HCT116 (cell line): ENCODE measurements around the gene ARL14. TPM values are rescaled to one million over a fixed set of nuclear protein-coding genes. Genes with fewer than 3 reads are reported as not detected.

ENCODE experiments used
- ATAC-seq: fragments of 200-7000 bp; cut with Tn5 transposase; 2 replicates; pipeline ENCODE4 v1.9.1; 2020; ENCODE audit warnings: mild to moderate bottlenecking, moderate library complexity
- BruUV-seq: library from RNA; stranded (reverse); fragments of 400-500 nt; replicated peaks from 2 replicates; lab custom pipeline; 2021; lab: Mats Ljungman, UMichigan
- CTCF ChIA-PET: fragments of 300-600 bp; sonication (Branson Sonifier 250); formaldehyde crosslinking; loops from one replicate; lab custom pipeline; 2021; ENCODE audit warnings: antibody characterized with exemption; lab: Charles Lee
- POLR2A ChIA-PET: fragments of 300-600, 350-600 bp; sonication (Branson Sonifier 250); formaldehyde crosslinking; loops from one replicate; lab custom pipeline; 2021; ENCODE audit warnings: antibody characterized with exemption; lab: Charles Lee
- RAD21 ChIA-PET, 2 experiments: fragments of 300-600 bp; sonication (Branson Sonifier 250); formaldehyde crosslinking; loops; one replicate each; lab custom pipeline; 2023; ENCODE audit warnings: low total read pairs in 2 of 2; ENCODE audit not compliant: uncharacterized antibody in 2 of 2, unreplicated experiment in 2 of 2, low non-redundant PET in 1 of 2; lab: Charles Lee
- DNase-seq: peaks from one replicate; pipeline ENCODE4 v3.0.0-alpha.2; 2010; ENCODE audit warnings: low read depth, low spot score
- H2AFZ ChIP-seq: fragments of 200-600 bp; shearing (Covaris generic), sonication (generic); 2 replicates; pipeline ENCODE4 v1.6.1; 2017; ENCODE audit warnings: low read depth, mixed run types, mixed read lengths, antibody characterized with exemption, low read length; ENCODE audit not compliant: poor library complexity, severe bottlenecking
- H3K27ac ChIP-seq: 2 replicates; pipeline ENCODE4 v1.5.1; 2012; ENCODE audit warnings: low read depth, low read length
- H3K27me3 ChIP-seq: fragments of 200-600 bp; sonication (generic); 2 replicates; pipeline ENCODE4 v1.6.1; 2016; ENCODE audit warnings: mixed run types, low read length, mixed read lengths; ENCODE audit not compliant: insufficient read depth
- H3K36me3 ChIP-seq, 2 experiments: fragments of 200-500 bp in 1 of 2; fragments of 200-600 bp in 1 of 2; sonication (Bioruptor generic) in 1 of 2; sonication (generic) in 1 of 2; 2 replicates each; pipeline versions ENCODE4 v1.5.1 to v1.6.1; 2014 to 2016; ENCODE audit warnings: low read length in 2 of 2, inconsistent platforms in 1 of 2, mixed read lengths in 1 of 2, mixed run types in 1 of 2; ENCODE audit not compliant: insufficient read depth in 2 of 2, control insufficient read depth in 1 of 2
- H3K4me1 ChIP-seq, 2 experiments: fragments of 200-600 bp in 1 of 2; sonication (generic) in 1 of 2; 2 replicates each; pipeline versions ENCODE4 v1.5.1 to v1.6.1; 2012 to 2017; ENCODE audit warnings: low read length in 2 of 2, inconsistent platforms in 1 of 2, mild to moderate bottlenecking in 1 of 2, mixed read lengths in 1 of 2, mixed run types in 1 of 2, moderate library complexity in 1 of 2; ENCODE audit not compliant: insufficient read depth in 2 of 2, control insufficient read depth in 1 of 2
- H3K4me2 ChIP-seq: fragments of 200-600 bp; sonication (generic); 2 replicates; pipeline ENCODE4 v1.6.1; 2017; ENCODE audit warnings: mixed run types, low read length, mixed read lengths
- H3K4me3 ChIP-seq, 2 experiments: fragments of 200-600 bp in 1 of 2; sonication (generic) in 1 of 2; replicated peaks in 1 of 2; 2 replicates each; pipeline ENCODE4 v1.5.1; 2011 to 2016; ENCODE audit warnings: low read length in 2 of 2, control low read depth in 1 of 2, low read depth in 1 of 2, mild to moderate bottlenecking in 1 of 2, mixed read lengths in 1 of 2, mixed run types in 1 of 2
- H3K79me2 ChIP-seq: fragments of 200-600 bp; sonication (generic); 2 replicates; pipeline ENCODE4 v1.6.1; 2017; ENCODE audit warnings: mild to moderate bottlenecking, mixed run types, low read length, moderate library complexity, mixed read lengths; ENCODE audit not compliant: insufficient read depth
- H3K9ac ChIP-seq: fragments of 200-600 bp; sonication (generic); 2 replicates; pipeline ENCODE4 v1.6.1; 2016; ENCODE audit warnings: low read length, mixed read lengths
- H3K9me2 ChIP-seq: fragments of 200-600 bp; sonication (generic), shearing (Covaris generic); 2 replicates; pipeline ENCODE4 v1.6.1; 2017; ENCODE audit warnings: mixed run types, mild to moderate bottlenecking, moderate library complexity; ENCODE audit not compliant: insufficient read depth
- H3K9me3 ChIP-seq, 2 experiments: fragments of 200-500 bp in 1 of 2; fragments of 200-600 bp in 1 of 2; sonication (Bioruptor generic) in 1 of 2; sonication (generic) in 1 of 2; 2 replicates each; pipeline ENCODE4 v1.6.1; 2014 to 2017; ENCODE audit warnings: low read length in 2 of 2, mixed read lengths in 2 of 2, inconsistent platforms in 1 of 2, low read depth in 1 of 2, mild to moderate bottlenecking in 1 of 2, mixed run types in 1 of 2, moderate library complexity in 1 of 2; ENCODE audit not compliant: control insufficient read depth in 1 of 2, insufficient read depth in 1 of 2
- H4K20me1 ChIP-seq: fragments of 200-600 bp; sonication (generic), shearing (Covaris generic); 2 replicates; pipeline ENCODE4 v1.6.1; 2017; ENCODE audit warnings: mixed run types, mild to moderate bottlenecking, moderate library complexity; ENCODE audit not compliant: insufficient read depth
- ATF3 ChIP-seq: IDR thresholded peaks from 2 replicates; pipeline ENCODE4 v1.6.1; 2012
- CBX3 ChIP-seq: IDR thresholded peaks from 2 replicates; pipeline ENCODE4 v1.6.1; 2012; ENCODE audit warnings: low read depth
- CEBPB ChIP-seq: IDR thresholded peaks from 2 replicates; pipeline ENCODE4 v1.6.1; 2012; ENCODE audit warnings: low read depth
- CTCF ChIP-seq, 3 experiments: fragments of 200-600 bp in 1 of 3; sonication (generic) in 1 of 3; IDR thresholded peaks in 2 of 3; conservative IDR thresholded peaks in 1 of 3; 2 replicates each; pipeline ENCODE4 v1.5.1; 2012 to 2017; ENCODE audit warnings: low read depth in 2 of 3, low read length in 2 of 3, antibody characterized with exemption in 1 of 3, borderline replicate concordance in 1 of 3, control low read depth in 1 of 3, mild to moderate bottlenecking in 1 of 3, mixed read lengths in 1 of 3, mixed run types in 1 of 3, moderate library complexity in 1 of 3; ENCODE audit not compliant: insufficient read depth in 1 of 3
- EZH2 ChIP-seq: fragments of 200-600 bp; sonication (generic); IDR thresholded peaks from 2 replicates; pipeline ENCODE4 v1.6.1; 2017; ENCODE audit warnings: antibody characterized with exemption, mixed run types
- EZH2phosphoT487 ChIP-seq: fragments of 200-600 bp; IDR thresholded peaks from 2 replicates; pipeline ENCODE4 v1.6.1; 2018; ENCODE audit warnings: antibody characterized with exemption, borderline replicate concordance
- FOSL1 ChIP-seq: IDR thresholded peaks from 2 replicates; pipeline ENCODE4 v1.6.1; 2012; ENCODE audit warnings: low read depth
- JUND ChIP-seq: IDR thresholded peaks from 2 replicates; pipeline ENCODE4 v1.6.1; 2012
- MAX ChIP-seq: IDR thresholded peaks from 2 replicates; pipeline ENCODE4 v1.6.1; 2012
- POLR2A ChIP-seq: IDR thresholded peaks from 2 replicates; pipeline ENCODE4 v1.7.0; 2011; ENCODE audit warnings: borderline replicate concordance; ENCODE audit not compliant: insufficient read depth, insufficient read length; ENCODE audit errors: extremely low read depth
- POLR2AphosphoS5 ChIP-seq: IDR thresholded peaks from 2 replicates; pipeline ENCODE4 v1.6.1; 2011; ENCODE audit warnings: mild to moderate bottlenecking, low read depth, low read length, moderate library complexity
- RAD21 ChIP-seq: IDR thresholded peaks from 2 replicates; pipeline ENCODE4 v1.6.1; 2012; ENCODE audit warnings: low read depth, mild to moderate bottlenecking
- REST ChIP-seq: IDR thresholded peaks from 2 replicates; pipeline ENCODE4 v1.6.1; 2012; ENCODE audit warnings: low read depth
- SIN3A ChIP-seq: IDR thresholded peaks from 2 replicates; pipeline ENCODE4 v1.6.1; 2012; ENCODE audit warnings: low read depth
- SP1 ChIP-seq: IDR thresholded peaks from 2 replicates; pipeline ENCODE4 v1.6.1; 2012; ENCODE audit warnings: low read depth
- SRF ChIP-seq: IDR thresholded peaks from 2 replicates; pipeline ENCODE4 v1.6.1; 2012; ENCODE audit warnings: low read depth
- TCF7L2 ChIP-seq: IDR thresholded peaks from 2 replicates; pipeline ENCODE4 v1.7.0; 2011; ENCODE audit warnings: borderline replicate concordance, inconsistent platforms; ENCODE audit not compliant: insufficient read depth, insufficient read length; ENCODE audit errors: extremely low read depth
- YY1 ChIP-seq: IDR thresholded peaks from 2 replicates; pipeline ENCODE4 v1.6.1; 2011; ENCODE audit warnings: low read length, low read depth, moderate library complexity, mild to moderate bottlenecking; ENCODE audit not compliant: insufficient replicate concordance; ENCODE audit errors: extremely low read depth
- ZFX ChIP-seq: fragments of 450-650 bp; IDR thresholded peaks from 2 replicates; pipeline ENCODE4 v1.6.1; 2017
- ZNF274 ChIP-seq: fragments of 200-500 bp; sonication (Bioruptor generic); IDR thresholded peaks from 2 replicates; pipeline ENCODE4 v1.6.1; 2014; ENCODE audit warnings: mild to moderate bottlenecking, low read depth, low read length, inconsistent platforms
- intact Hi-C: fragments of 100-400 bp; cut with micrococcal nuclease; formaldehyde crosslinking; loops from 2 replicates; pipeline ENCODE4 v1.10.0; 2022
- total RNA-seq: library from RNA; stranded (reverse); gene quantifications from one replicate; pipeline ENCODE4 v1.2.1, GENCODE V29; 2021; ENCODE audit not compliant: unreplicated experiment

Gene ARL14
- total RNA-seq, 1 experiment from 2014 or later, result 0.42 TPM

- TF ChIP-seq EZH2phosphoT487, result no peak
- TF ChIP-seq RAD21, result no peak
- TF ChIP-seq CEBPB, result no peak
- no peak for TF ChIP-seq POLR2AphosphoS5
Observed at GRCh38 chr3:160695915-160696327, 19.0 kb downstream of the ARL14 start (continued).

- Histone ChIP-seq H3K36me3 (no peaks in the 10 kb centered on the region), H3K9me3 (no peaks in the 10 kb centered on the region), H3K9ac (no peak overlapping the region), H3K27ac (no peak overlapping the region), H3K4me1 (no peaks in the 10 kb centered on the region), H3K9me2 (no peaks in the 10 kb centered on the region), H3K79me2 (no peaks in the 10 kb centered on the region), H3K4me3 (no peak overlapping the region), H3K27me3 (no peaks in the 10 kb centered on the region), H4K20me1 (no peaks in the 10 kb centered on the region), H3K4me2 (no peak overlapping the region), H2AFZ (no peak overlapping the region)
- intact Hi-C loops, result no loop called here
- ChIA-PET POLR2A (no interaction called here), RAD21 (no interaction called here), CTCF (interaction anchor here (1.0 kb wide), 1 partner anchor 11 kb away, joined by 3 read pairs; no protein-coding TSS in a partner anchor)
- no peak for TF ChIP-seq MAX
- TF ChIP-seq ZFX, result no peak
- TF ChIP-seq YY1, result no peak
- no peak for TF ChIP-seq ZNF274
- no peak for TF ChIP-seq POLR2AphosphoS5
- no peak for TF ChIP-seq SRF
- TF ChIP-seq SP1, result no peak
- no peak for TF ChIP-seq RAD21
- no peak for TF ChIP-seq REST
- TF ChIP-seq JUND, result no peak
- no peak for TF ChIP-seq ATF3
- no peak for TF ChIP-seq TCF7L2
- TF ChIP-seq CEBPB, result no peak
- no peak for TF ChIP-seq POLR2A
- TF ChIP-seq EZH2phosphoT487, result no peak
- TF ChIP-seq FOSL1, result no peak
- no peak for TF ChIP-seq CTCF (IDR thresholded peaks at IDR 0.05 in 2 of 3, conservative IDR thresholded peaks at IDR 0.05 in 1 of 3; ENCODE audit: borderline replicate concordance in 1 of 3, insufficient read depth in 1 of 3, low read depth in 2 of 3, low read length in 2 of 3)
- TF ChIP-seq CBX3, result no peak
- TF ChIP-seq SIN3A, result no peak
- TF ChIP-seq EZH2, result no peak
- ATAC-seq (no peak), DNase-seq (no peak)
- no TSS peak for BruUV-seq
Observed at GRCh38 chr3:160697637-160698380, 20.8 kb downstream of the ARL14 start.
